Right atrium auricular region (tissue), 2 donors: ENCODE results near the gene SMAD6. TPM values are rescaled to one million over a fixed set of nuclear protein-coding genes. Genes with fewer than 3 reads are reported as not detected.

Experiments
- DNase-seq: peaks from one replicate; pipeline ENCODE4 v3.0.0-alpha.2; 2019; ENCODE audit warnings: low spot score
- H3K27ac ChIP-seq, 2 donors: fragments of 200-600 bp; sonication (generic); 1 replicate in 1 of 2; 2 replicates in 1 of 2; pipeline ENCODE4 v1.5.1; 2016 to 2019
- H3K27me3 ChIP-seq, 2 donors: fragments of 200-600 bp; sonication (generic); one replicate each; pipeline versions ENCODE4 v1.5.1 to v1.6.0; 2017 to 2019
- H3K36me3 ChIP-seq: fragments of 200-600 bp; sonication (generic); one replicate; pipeline ENCODE4 v1.5.1; 2016
- H3K4me1 ChIP-seq, 2 donors: fragments of 200-600 bp; sonication (generic); one replicate each; pipeline versions ENCODE4 v1.5.1 to v1.6.0; 2017 to 2019
- H3K4me3 ChIP-seq, 2 donors: fragments of 200-600 bp; sonication (generic); 1 replicate in 1 of 2; 2 replicates in 1 of 2; pipeline ENCODE4 v1.5.1; 2017 to 2019; ENCODE audit warnings: mild to moderate bottlenecking in 1 of 2, moderate library complexity in 1 of 2
- H3K9me3 ChIP-seq, 2 donors: fragments of 200-600 bp; sonication (generic); one replicate each; pipeline ENCODE4 v1.5.1; 2019
- total RNA-seq, 2 donors: library from RNA; depleted of rRNA; stranded (reverse); fragments of >200 nt; gene quantifications; one replicate each; pipeline ENCODE4 v1.1.0, GENCODE V29; 2016
- TF ChIP-seq, protein P1 (sequence below), 2 donors: fragments of 200-600 bp; sonication (generic); IDR thresholded peaks; one replicate each; pipeline ENCODE4 v1.5.1; 2019; ENCODE audit warnings: antibody characterized with exemption in 2 of 2

SMAD6 gene
- 100 to 1,000 TPM in 1 of 2 donors, 10 to 100 TPM in 1; 20.8 to 104 TPM for total RNA-seq

DNA sequence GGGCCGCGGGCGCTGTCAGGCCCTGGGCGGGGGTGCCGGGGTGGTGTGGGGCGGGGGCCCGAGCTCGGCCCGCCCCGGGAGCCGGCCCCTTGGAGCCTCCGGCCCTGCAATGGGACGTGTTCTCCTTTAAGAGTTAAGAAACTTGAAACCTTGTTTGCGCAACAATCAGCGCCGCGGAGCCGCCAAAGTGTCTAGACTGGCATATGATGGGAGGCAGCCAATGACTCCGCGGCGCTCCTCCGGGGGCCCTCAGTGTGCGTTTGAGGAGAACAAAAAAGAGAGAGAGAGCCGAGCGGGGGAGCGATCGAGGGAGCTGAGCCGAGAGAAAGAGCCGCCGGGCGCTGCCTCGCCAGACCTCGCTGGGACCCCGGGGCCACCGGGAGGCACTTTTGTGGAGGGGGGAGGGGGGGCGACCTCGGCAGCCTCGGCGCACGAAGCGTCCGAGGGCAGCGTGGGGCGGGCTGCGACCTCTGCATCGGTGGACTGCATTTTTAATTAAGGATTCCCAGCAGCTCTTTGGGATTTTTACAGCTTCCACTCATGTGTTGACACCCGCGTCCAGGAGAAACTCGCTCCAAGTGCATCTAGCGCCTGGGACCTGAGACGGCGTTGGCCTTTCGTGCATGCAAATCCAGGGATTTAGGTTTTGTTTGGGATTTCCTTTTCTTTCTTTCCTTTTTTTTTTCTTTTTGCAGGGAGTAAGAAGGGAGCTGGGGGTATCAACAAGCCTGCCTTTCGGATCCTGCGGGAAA, at the start of gene SMAD6:
TSS of gene SMAD6 (plus strand) at position 202 of the 752 bp plus-strand sequence. CDS start 1,023 bp downstream, outside the sequence.
- no peaks in the 10 kb centered on the region for H3K27me3 ChIP-seq
- no peaks in the 10 kb centered on the region for H3K36me3 ChIP-seq
- peak within 1 kb of the TSS; percentile 91 for H3K27ac ChIP-seq
- peak within 1 kb of the TSS; percentile 69 to 75 for H3K4me3 ChIP-seq
- H3K9me3 ChIP-seq = no peaks in the 10 kb centered on the region
- DNase-seq = peak; percentile 100
- TF ChIP-seq, protein P1, sequence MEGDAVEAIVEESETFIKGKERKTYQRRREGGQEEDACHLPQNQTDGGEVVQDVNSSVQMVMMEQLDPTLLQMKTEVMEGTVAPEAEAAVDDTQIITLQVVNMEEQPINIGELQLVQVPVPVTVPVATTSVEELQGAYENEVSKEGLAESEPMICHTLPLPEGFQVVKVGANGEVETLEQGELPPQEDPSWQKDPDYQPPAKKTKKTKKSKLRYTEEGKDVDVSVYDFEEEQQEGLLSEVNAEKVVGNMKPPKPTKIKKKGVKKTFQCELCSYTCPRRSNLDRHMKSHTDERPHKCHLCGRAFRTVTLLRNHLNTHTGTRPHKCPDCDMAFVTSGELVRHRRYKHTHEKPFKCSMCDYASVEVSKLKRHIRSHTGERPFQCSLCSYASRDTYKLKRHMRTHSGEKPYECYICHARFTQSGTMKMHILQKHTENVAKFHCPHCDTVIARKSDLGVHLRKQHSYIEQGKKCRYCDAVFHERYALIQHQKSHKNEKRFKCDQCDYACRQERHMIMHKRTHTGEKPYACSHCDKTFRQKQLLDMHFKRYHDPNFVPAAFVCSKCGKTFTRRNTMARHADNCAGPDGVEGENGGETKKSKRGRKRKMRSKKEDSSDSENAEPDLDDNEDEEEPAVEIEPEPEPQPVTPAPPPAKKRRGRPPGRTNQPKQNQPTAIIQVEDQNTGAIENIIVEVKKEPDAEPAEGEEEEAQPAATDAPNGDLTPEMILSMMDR (IDR thresholded peaks at IDR 0.05) = no peak
- H3K4me1 ChIP-seq = peaks cover 0 to 59% of the 10 kb centered on the region in 2 donors

DNA sequence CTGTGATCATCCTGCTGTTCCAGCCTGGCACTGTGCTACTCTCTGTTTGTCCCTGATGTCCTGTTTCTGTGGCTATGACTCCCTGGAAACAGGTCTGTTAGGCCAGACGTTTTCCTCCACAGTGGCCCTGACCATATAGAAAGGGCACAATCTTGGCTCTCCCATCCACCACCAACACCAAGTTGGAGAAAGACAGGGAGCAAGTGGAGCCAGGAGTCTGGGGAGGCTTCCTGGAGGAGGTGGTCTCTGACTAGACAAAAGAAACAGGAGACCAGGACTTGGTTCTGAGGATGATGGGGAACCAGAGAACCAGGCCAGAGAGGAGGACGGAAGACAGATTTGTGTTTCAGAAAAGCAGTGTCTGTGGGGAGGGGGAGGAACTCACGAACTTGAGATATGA, 49.2 kb upstream of the SMAD6 start:
- H3K27me3 ChIP-seq = no peaks in the 10 kb centered on the region
- no peaks in the 10 kb centered on the region for H3K36me3 ChIP-seq
- TF ChIP-seq, protein P1 (IDR thresholded peaks at IDR 0.05) = no peak
- H3K4me3 ChIP-seq = no peak overlapping the region
- no peak for DNase-seq
- H3K9me3 ChIP-seq = no peaks in the 10 kb centered on the region
- no peak overlapping the region for H3K27ac ChIP-seq
- H3K4me1 ChIP-seq = peaks cover 0 to 37% of the 10 kb centered on the region in 2 donors

- H3K9me3 ChIP-seq = no peaks in the 10 kb centered on the region
- no peaks in the 10 kb centered on the region for H3K36me3 ChIP-seq
- no peaks in the 10 kb centered on the region for H3K27me3 ChIP-seq
- H3K4me1 ChIP-seq = peaks cover 0 to 35% of the 10 kb centered on the region in 2 donors
- TF ChIP-seq, protein P1 (IDR thresholded peaks at IDR 0.05) = no peak
- DNase-seq = no peak
- H3K27ac ChIP-seq = no peak overlapping the region
- no peak overlapping the region for H3K4me3 ChIP-seq
These were observed 48.6 kb upstream of the SMAD6 start for GRCh38 chr15:66653398-66653797.

- TF ChIP-seq, protein P1 (IDR thresholded peaks at IDR 0.05) = no peak
- no peak for DNase-seq
- Histone ChIP-seq H3K27ac (peak overlapping the region in 1 of 2 donors; percentile 62), H3K4me3 (no peak overlapping the region), H3K4me1 (peaks cover 0 to 35% of the 10 kb centered on the region in 2 donors), H3K9me3 (no peaks in the 10 kb centered on the region), H3K36me3 (no peaks in the 10 kb centered on the region), H3K27me3 (no peaks in the 10 kb centered on the region)
These were observed 48.2 kb upstream of the SMAD6 start for GRCh38 chr15:66653852-66654251.

- Histone ChIP-seq H3K27me3 (no peaks in the 10 kb centered on the region), H3K36me3 (no peaks in the 10 kb centered on the region), H3K9me3 (no peaks in the 10 kb centered on the region), H3K4me3 (no peak overlapping the region), H3K27ac (peak overlapping the region; percentile 62 to 73), H3K4me1 (peaks cover 0 to 35% of the 10 kb centered on the region in 2 donors)
- TF ChIP-seq, protein P1 (IDR thresholded peaks at IDR 0.05) = no peak
- no peak for DNase-seq
These were observed 47.7 kb upstream of the SMAD6 start for GRCh38 chr15:66654361-66654738.
